HG03457 (cell line): ENCODE results near the gene FGD6.
A peak's percentile ranks its signal among the peaks of the same experiment; 100 is the strongest.
"Not testable (repeated sequence)": the region's sequence is repeated elsewhere in the genome, so short reads cannot be mapped to it uniquely, and the experiment has no call there.

Source experiments
- ATAC-seq: cut with Tn5 transposase; IDR thresholded peaks from one replicate; pipeline ENCODE4 v1.9.1; 2021; ENCODE audit warnings: moderate number of reproducible peaks; ENCODE audit not compliant: unreplicated experiment

Gene FGD6

DNA sequence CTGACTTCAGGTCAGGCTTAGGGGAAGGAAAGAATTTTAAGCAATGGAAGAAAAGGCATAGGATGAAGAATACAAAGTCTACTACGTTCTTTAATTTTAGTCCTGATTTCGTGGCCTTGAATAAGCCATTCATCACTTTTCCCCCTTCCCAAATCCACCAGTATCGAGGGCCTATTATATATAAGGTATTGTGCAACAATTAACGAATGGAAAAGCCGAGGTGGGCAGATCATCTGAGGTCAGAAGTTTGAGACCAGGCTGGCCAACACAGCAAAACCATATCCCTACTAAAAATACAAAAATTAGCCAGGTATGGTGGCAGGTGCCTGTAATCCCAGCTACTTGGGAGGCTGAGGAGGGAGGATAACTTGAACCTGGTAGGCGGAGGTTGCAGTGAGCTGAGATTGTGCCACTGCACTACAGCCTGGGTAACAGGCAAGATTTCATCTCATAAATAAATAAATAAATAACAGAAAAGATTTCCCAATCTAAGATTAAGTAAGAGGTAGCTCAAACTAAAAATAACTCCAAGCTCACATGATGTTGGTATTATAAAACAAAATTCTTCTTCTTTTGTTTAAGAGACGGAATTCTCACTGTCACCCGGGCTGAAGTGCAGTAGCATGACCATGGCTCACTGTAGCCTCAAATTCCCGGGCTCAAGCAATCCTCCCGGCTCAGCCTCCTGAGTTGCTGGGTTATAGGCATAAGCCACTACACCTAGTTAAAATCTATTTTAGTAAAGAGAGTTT, 85.5 kb downstream of the FGD6 start:
- no peak for ATAC-seq

GRCh38 chr12:95130096-95130495, 87.2 kb downstream of the FGD6 start:
- no peak for ATAC-seq

- no peak for ATAC-seq
These were observed 88.2 kb downstream of the FGD6 start for GRCh38 chr12:95129115-95129514.

DNA sequence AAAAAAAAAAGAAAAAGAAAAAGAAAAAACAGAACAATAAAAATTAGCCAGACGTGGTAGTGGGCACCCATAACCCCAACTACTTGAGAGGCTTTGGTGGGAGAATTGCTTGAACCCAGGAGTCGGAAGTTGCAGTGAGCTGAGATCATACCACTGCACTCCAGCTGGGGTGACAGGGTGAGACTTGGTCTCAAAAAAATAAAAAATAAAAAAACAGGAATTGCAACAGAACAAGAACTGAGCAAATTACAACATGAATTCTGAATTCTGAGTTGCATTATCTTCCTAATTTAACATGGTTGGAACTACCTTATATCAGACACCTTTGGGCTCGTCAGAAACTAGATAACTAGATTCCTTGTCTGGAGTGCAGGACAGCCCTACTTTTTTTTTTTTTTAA, 90.5 kb downstream of the FGD6 start:
- ATAC-seq = no peak

GRCh38 chr12:95126076-95126475, 91.2 kb downstream of the FGD6 start:
- no peak for ATAC-seq

DNA sequence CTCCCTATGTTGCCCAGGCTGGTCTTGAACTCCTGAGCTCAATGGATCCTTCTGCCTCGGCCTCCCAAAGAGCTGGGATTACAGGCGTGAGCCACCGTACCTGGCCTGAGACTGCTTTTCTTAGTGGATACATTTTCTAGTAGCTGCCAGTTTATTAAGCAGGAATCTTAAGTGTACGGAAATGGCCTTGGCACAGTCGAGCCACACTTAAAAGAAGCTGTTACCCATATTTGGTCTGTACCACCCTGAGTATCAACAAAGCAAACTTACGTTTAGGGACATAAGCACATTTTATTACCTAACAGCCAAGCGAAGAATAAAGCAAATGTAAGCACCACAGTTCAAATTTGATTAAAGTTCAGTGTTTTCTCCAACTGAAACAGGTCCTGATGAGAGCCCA, 93.2 kb downstream of the FGD6 start:
- ATAC-seq = no peak

GRCh38 chr12:95118788-95119179, 98.5 kb downstream of the FGD6 start:
- no peak for ATAC-seq

- ATAC-seq = no peak
These were observed 99.0 kb downstream of the FGD6 start for GRCh38 chr12:95118138-95118787.

DNA sequence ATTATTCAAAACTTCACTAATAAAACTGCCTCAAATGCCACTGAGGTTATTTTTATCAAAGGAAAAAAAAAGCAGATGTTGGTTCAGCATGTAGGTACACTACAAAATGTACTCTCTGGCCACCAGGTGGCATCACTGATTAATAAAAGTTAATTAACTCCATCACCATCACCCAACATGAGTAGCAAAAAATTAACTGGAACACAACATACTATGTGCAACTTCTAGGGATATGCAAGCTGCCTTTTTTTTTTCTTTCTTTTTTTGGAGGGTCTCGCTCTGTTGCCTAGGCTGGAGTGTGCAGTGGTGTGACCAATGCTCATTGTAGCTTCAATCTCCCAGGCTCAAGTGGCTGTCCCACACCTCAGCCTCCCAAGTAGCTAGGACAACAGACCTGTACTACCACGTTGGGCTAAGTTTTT, 100.1 kb downstream of the FGD6 start:
- peak; percentile 60 for ATAC-seq

DNA sequence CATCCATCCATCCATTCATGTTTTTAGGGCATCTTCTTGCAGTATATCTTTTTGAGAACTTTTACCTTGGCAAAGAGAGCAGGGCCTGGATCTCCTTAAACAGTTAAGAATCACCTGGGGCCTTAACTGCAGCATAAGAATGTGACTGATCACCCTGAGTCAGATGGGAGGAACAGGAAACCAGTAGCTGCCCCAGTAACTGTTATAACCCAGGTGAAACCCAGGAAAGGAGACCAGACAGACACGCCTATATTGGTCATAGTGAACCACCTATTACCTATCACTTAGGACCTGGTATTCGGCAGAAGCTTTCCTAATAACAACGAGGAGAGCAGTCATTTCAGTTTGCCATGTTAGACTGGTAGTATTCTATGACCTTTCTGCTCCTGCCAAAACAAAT, 100.5 kb downstream of the FGD6 start:
- ATAC-seq = peak; percentile 51

DNA sequence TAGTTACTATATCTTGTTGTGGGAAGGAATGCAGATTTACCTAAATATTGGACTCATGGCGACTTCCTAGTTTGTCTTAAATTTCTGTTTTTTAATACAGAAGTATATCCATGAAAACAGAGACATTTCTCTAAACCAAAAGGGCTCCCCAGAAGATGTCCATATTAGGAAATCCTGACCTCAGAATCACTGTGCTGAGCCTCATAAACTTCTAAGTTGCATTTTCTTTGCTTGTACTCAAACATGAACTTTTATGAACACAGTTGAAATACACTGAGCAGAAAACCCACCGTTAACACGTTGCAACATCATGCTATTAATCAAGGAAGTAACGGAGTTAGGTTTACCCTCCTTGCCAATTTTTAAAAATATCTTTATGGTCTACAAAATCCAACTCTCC, 100.9 kb downstream of the FGD6 start:
- ATAC-seq = no peak

DNA sequence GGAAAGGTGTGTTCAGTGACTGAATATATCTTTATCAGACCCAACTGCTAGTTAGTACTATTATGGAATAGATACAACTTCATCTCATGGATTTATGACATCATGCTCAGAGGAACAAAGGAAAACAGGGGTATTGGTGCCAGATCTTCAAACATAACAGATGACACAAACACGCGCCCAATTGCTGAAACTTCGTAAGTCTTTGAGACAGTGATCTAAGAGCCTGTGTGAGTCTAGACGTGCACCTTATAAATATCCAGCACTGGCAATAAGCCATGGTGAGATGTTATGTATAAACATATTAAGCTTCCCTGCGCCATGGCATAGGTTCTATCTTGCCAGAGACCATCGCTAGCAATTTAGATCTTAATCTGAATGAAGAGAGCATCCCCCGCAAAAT, 101.6 kb downstream of the FGD6 start:
- ATAC-seq = no peak

DNA sequence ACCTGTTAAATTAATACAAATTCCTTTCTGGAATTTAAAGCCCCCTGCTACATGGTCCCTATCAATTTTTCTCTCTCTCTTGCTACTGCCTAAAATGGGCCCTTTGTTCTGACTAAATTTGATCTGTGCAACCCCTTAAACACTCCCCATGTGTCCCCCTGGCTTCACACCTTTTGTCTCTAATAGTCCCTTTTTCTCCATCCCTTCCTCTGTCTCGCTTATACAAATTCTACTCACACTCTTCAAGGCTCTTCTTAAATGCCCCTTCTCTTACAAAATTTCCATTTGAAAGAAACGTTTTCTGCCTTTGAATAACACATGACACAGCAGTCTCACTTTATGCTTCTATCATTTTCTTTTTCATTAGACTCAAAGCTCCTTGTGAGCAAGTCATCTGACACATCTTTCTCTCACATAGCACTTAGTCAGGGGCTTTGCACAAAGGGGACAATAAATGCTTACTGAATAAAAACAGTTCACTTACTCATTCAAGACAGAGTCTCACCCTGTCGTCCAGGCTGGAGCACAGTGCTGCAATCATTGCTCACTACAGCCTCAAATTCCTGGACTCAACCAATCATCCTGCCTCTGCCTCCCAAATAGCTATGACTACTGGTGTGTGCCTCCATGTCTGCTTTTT, 102.4 kb downstream of the FGD6 start:
- ATAC-seq = no peak

DNA sequence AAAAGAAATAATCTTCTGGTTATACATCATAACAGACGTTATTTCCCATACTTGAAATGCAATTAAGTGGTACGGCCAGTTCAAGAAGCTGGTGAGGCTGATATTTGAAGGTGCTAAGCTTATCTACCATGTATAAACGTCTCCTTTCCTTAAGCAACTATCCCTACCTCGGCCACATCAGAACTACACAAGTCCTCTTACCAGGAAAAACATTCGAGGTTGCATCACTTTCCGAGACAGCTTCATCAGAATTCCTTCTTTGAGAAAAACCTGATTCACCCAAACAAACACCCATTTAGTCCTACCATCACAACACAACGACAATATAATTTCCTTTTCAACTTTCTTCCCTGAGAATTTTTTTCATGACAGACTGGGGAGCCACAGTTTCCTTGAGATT, 109.9 kb downstream of the FGD6 start:
- no peak for ATAC-seq

DNA sequence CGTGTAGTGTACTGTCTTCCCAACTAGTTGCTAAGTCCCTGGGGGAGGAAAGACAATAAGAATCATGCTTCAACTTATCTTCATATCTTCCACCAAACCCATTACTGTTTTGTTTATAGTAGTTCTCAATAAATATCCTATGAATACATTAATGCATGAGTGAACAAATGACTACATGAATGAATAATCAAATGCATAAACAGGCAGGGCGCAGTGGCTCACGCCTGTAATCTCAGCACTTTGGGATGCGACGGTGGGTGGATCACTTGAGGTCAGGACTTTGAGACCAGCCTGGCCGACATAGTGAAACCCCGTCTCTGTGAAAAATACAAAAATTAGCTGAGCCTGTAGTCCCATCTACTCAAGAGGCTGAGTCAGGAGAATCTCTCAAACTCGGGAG, 111.7 kb downstream of the FGD6 start:
- no peak for ATAC-seq

DNA sequence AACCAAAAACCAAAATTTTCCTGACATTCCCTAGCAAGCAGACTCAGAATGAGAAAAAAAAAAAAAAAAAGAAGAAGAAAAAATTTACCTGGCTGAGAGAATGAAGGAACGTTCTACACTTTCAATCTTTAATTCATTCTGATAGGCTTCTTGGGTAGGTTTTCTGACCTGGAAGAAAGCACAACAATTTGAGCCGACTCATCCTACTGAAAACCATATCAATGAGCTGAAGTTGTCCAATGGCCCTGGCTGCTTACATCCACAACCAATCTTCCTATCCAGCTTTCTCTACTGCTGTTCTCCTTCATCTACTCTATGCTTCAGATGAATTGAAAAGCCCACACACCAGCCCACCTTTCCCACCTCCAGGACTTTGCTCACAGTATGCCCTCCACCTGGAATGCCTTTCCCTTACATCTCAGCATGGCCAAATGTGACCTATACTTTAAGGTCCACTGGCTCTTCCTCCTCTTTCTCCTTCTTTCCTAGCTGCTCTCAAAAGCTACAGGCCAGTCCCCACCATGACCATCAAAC, 112.3 kb downstream of the FGD6 start:
- no peak for ATAC-seq

- ATAC-seq = peak; percentile 98
These were observed 114.2 kb downstream of the FGD6 start for GRCh38 chr12:95102916-95103671.

- ATAC-seq = not testable (repeated sequence)
These were observed 115.3 kb downstream of the FGD6 start for GRCh38 chr12:95101957-95102356.

DNA sequence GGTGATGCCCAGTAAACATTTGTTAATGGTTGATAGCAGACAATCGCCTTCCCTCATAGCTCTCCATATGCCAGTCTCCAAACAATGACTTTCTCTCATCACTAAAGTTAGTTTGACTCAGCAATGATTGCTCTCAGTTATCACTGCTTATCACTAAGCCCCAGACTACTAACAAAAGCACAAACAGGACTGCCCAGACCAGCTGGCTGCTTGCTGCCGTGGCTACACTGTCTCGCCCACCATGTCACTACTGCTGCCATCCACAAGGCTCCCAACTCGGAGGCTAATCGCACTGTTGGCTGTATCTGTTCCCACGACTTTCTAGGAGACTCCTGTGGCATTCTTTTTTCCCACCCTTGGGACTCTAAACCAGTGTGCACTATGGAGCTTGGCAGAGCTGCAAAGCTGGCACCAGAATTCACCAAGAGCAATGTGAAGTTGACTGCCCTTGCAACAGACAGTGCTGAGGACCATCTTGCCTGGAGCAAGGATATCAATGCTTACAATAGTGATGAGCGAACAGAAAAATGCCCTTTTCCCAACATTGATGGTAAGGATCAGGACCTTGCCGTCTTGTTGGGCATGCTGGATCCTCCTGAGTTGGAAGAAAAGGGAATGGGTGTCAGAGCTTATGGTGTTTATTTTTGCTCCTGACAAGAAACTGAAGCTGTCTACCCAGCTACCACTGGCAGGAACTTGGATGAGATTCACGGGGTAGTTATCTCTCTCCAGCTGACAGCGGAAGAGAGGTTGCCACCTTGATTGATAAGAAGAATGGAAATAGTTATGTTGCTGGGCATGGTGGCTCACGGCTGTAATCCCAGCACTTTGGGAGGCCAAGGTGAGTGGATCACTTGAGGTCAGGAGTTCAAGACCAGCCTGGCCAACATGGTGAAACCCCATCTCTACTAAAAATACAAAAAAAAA, 116.7 kb downstream of the FGD6 start:
- no peak for ATAC-seq

GRCh38 chr12:95099270-95099790, 117.9 kb downstream of the FGD6 start:
- no peak for ATAC-seq
